Measurements from ENCODE around the gene FASTK. TPM values are rescaled to one million over a fixed set of nuclear protein-coding genes. Genes with fewer than 3 reads are reported as not detected.

Gene FASTK
- polyA plus RNA-seq, 1 experiment = 44.1 TPM

- Histone ChIP-seq H3K27me3 (ENCODE audit: control insufficient read depth, insufficient read depth, low read length) (no peaks in the 10 kb centered on the region), H3K9me3 (ENCODE audit: control insufficient read depth, insufficient read depth, low read length) (no peaks in the 10 kb centered on the region; the same call in 1 of the 2 replicates), H3K27ac (ENCODE audit: low read depth, low read length) (no peak overlapping the region), H3K4me3 (ENCODE audit: low read depth, low read length) (no peak overlapping the region)
- DNase-seq (ENCODE audit: low read depth, low spot score) = no peak
- CTCF ChIA-PET = no interaction called here
- no peak for TF ChIP-seq CTCF (IDR thresholded peaks at IDR 0.05; ENCODE audit: low read depth, low read length)
- POLR2A ChIA-PET = no interaction called here
Measured at GRCh38 chr7:151074817-151075661, 5.6 kb downstream of the FASTK start.

GRCh38 chr7:151073990-151074389 is 6.6 kb downstream of the FASTK start:
- Histone ChIP-seq H3K27ac (ENCODE audit: low read depth, low read length) (no peak overlapping the region), H3K9me3 (ENCODE audit: control insufficient read depth, insufficient read depth, low read length) (no peaks in the 10 kb centered on the region; the same call in 1 of the 2 replicates), H3K27me3 (ENCODE audit: control insufficient read depth, insufficient read depth, low read length) (no peaks in the 10 kb centered on the region), H3K4me3 (ENCODE audit: low read depth, low read length) (no peak overlapping the region)
- TF ChIP-seq CTCF (IDR thresholded peaks at IDR 0.05; ENCODE audit: low read depth, low read length) = no peak
- no peak for DNase-seq (ENCODE audit: low read depth, low spot score)
- ChIA-PET POLR2A (no interaction called here), CTCF (no interaction called here)

- Histone ChIP-seq H3K9me3 (ENCODE audit: control insufficient read depth, insufficient read depth, low read length) (no peaks in the 10 kb centered on the region; the same call in 1 of the 2 replicates), H3K27me3 (ENCODE audit: control insufficient read depth, insufficient read depth, low read length) (no peaks in the 10 kb centered on the region), H3K4me3 (ENCODE audit: low read depth, low read length) (no peak overlapping the region), H3K27ac (ENCODE audit: low read depth, low read length) (no peak overlapping the region)
- DNase-seq (ENCODE audit: low read depth, low spot score) = no peak
- POLR2A ChIA-PET = interaction anchor here (1.3 kb wide), 1 partner anchor 10 kb away, joined by 6 read pairs; the partner anchor contains the start of gene FASTK
- TF ChIP-seq CTCF (IDR thresholded peaks at IDR 0.05; ENCODE audit: low read depth, low read length) = no peak
- CTCF ChIA-PET = interaction anchor here (0.5 kb wide), 1 partner anchor 82 kb away, joined by 3 read pairs; no protein-coding TSS in a partner anchor
Measured at GRCh38 chr7:151071032-151071866, 9.4 kb downstream of the FASTK start.

GRCh38 chr7:151070574-151070960 is 10.0 kb downstream of the FASTK start:
- H3K9me3 ChIP-seq (ENCODE audit: control insufficient read depth, insufficient read depth, low read length) = no peaks in the 10 kb centered on the region; the same call in 1 of the 2 replicates
- no peak overlapping the region for H3K4me3 ChIP-seq (ENCODE audit: low read depth, low read length)
- TF ChIP-seq CTCF (IDR thresholded peaks at IDR 0.05; ENCODE audit: low read depth, low read length) = no peak
- no peaks in the 10 kb centered on the region for H3K27me3 ChIP-seq (ENCODE audit: control insufficient read depth, insufficient read depth, low read length)
- CTCF ChIA-PET = no interaction called here
- no peak for DNase-seq (ENCODE audit: low read depth, low spot score)
- POLR2A ChIA-PET = no interaction called here
- no peak overlapping the region for H3K27ac ChIP-seq (ENCODE audit: low read depth, low read length)
